Measurements from ENCODE around the gene KCTD18. TPM values are rescaled to one million over a fixed set of nuclear protein-coding genes. Genes with fewer than 3 reads are reported as not detected.

Gene KCTD18
- total and polyA plus RNA-seq, 2 of the 8 experiments (the other 6 are each of a cell fraction or from before 2014, with no cell fraction given), result 1.6 to 3.1 TPM

DNA sequence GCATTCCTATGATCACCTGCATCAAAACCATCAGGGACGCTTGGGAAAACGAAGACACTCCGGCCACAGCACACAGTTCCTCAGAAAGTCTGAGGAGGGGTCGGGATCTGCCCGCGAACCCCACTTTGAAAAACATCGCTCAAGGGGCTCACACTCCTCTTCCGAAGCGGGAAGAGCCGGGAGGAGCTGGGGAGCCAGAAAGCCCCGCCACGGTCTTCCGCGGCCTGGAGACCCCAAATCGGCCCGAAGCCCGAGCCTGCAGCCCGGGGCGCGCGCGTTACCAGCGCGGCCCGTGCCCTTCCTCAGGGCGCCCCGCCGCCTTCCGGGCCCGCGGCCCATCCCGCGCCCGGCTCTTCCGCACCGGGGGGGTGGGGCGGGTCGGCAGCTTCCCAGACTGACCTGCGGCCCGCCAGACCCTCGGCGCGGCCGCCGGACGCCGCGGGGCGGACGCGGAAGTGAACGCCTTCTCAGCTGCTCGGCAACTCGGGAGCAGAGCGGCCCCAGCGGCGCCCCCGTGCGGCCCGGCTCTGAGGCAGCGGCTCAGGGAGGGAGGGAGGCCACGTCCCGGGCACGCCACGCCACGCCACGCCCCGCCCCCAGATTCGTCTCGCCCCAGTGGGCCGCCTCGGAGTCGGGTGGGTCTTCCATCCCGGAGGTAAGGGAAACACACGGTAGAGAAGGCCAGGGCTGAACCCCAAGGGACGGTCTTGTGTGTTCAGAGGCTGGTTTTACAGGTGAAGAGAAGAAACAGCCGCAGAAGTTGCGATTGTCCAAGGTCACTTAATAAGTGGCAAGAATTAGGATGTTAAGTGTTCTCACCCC is at the start of gene KCTD18 (continued):
- no peak for TF ChIP-seq RXRA (IDR thresholded peaks at IDR 0.05; ENCODE audit: insufficient read depth, low read depth, low read length)
- TF ChIP-seq CHD2 (IDR thresholded peaks at IDR 0.05; ENCODE audit: low read length), result no peak
- TF ChIP-seq EGR1 (IDR thresholded peaks at IDR 0.05; ENCODE audit: borderline replicate concordance, low read depth, low read length), result peak; percentile 96
- TF ChIP-seq TBP (IDR thresholded peaks at IDR 0.05; ENCODE audit: low read depth, low read length), result peak; percentile 59; the same call in 1 of the 2 replicates
- no peak; the same call in 1 of the 2 replicates for TF ChIP-seq YY1 (IDR thresholded peaks at IDR 0.05; ENCODE audit: low read depth, low read length)
- TF ChIP-seq KDM4A (IDR thresholded peaks at IDR 0.05; ENCODE audit: low read depth, low read length, severe bottlenecking), result peak; percentile 77
- peak in 1 of 2 experiments; percentile 19; a peak in 2 of 3 replicates for TF ChIP-seq EP300 (IDR thresholded peaks at IDR 0.05; ENCODE audit: borderline replicate concordance in 1 of 2, low read depth in 2 of 2, low read length in 2 of 2)
